GM18873 (cell line): ENCODE data around the gene PRR15L.

Source experiments
- ATAC-seq: cut with Tn5 transposase; IDR thresholded peaks from one replicate; pipeline ENCODE4 v1.9.1; 2021; ENCODE audit warnings: mild to moderate bottlenecking, moderate library complexity, moderate number of reproducible peaks; ENCODE audit not compliant: unreplicated experiment, low FRiP score

PRR15L gene

GRCh38 chr17:47907932-47908562 lies 49.6 kb downstream of the PRR15L start:
- ATAC-seq, result no peak

- no peak for ATAC-seq
These were observed 51.2 kb downstream of the PRR15L start for GRCh38 chr17:47906443-47906842.

GRCh38 chr17:47905221-47905733 lies 52.4 kb downstream of the PRR15L start:
- ATAC-seq, result no peak

GRCh38 chr17:47902039-47902744 lies 55.5 kb downstream of the PRR15L start:
- no peak for ATAC-seq
